DOHH2 (cell line): ENCODE data around the gene HOXC11.
A peak's percentile ranks its signal among the peaks of the same experiment; 100 is the strongest.

ENCODE experiments used
- H3F3A ChIP-seq: fragments of 200-600 bp; sonication (generic), shearing (Covaris generic); 2 replicates; pipeline ENCODE4 v1.6.0; 2016; ENCODE audit warnings: antibody characterized with exemption, mild to moderate bottlenecking; ENCODE audit not compliant: control insufficient read depth, insufficient read depth
- H3K27ac ChIP-seq: fragments of 200-600 bp; sonication (generic); 2 replicates; pipeline ENCODE4 v1.5.1; 2014; ENCODE audit warnings: low read depth, mild to moderate bottlenecking, low read length, moderate library complexity
- H3K27me3 ChIP-seq: fragments of 200-600 bp; sonication (generic); 2 replicates; pipeline ENCODE4 v1.6.1; 2014; ENCODE audit warnings: mild to moderate bottlenecking, low read length, mixed read lengths; ENCODE audit not compliant: control insufficient read depth
- H3K36me3 ChIP-seq: fragments of 200-600 bp; sonication (generic); 2 replicates; pipeline ENCODE4 v1.6.1; 2014; ENCODE audit warnings: mild to moderate bottlenecking, low read length, moderate library complexity, mixed read lengths; ENCODE audit not compliant: control insufficient read depth
- H3K4me1 ChIP-seq: fragments of 200-600 bp; sonication (generic); 2 replicates; pipeline ENCODE4 v1.6.1; 2014; ENCODE audit warnings: mild to moderate bottlenecking, low read length, mixed read lengths; ENCODE audit not compliant: control insufficient read depth
- H3K4me2 ChIP-seq: fragments of 200-600 bp; sonication (generic); 2 replicates; pipeline ENCODE4 v1.6.0; 2014; ENCODE audit warnings: mild to moderate bottlenecking, low read length, moderate library complexity
- H3K4me3 ChIP-seq: fragments of 200-600 bp; sonication (generic); 2 replicates; pipeline ENCODE4 v1.5.1; 2014; ENCODE audit warnings: mild to moderate bottlenecking, low read length, mixed read lengths
- H3K79me2 ChIP-seq: fragments of 200-600 bp; sonication (generic); 2 replicates; pipeline ENCODE4 v1.6.1; 2014; ENCODE audit warnings: mild to moderate bottlenecking, low read length, mixed read lengths; ENCODE audit not compliant: control insufficient read depth
- H3K9me2 ChIP-seq: fragments of 200-600 bp; sonication (generic); replicated peaks from 2 replicates; pipeline ENCODE4 v1.6.1; 2014; ENCODE audit warnings: mild to moderate bottlenecking, low read length, mixed read lengths; ENCODE audit not compliant: control insufficient read depth
- H3K9me3 ChIP-seq: fragments of 200-600 bp; sonication (generic); 2 replicates; pipeline ENCODE4 v1.6.1; 2014; ENCODE audit warnings: antibody characterized with exemption, low read length, mixed read lengths; ENCODE audit not compliant: control insufficient read depth, insufficient read depth
- H4K20me1 ChIP-seq: fragments of 200-600 bp; sonication (generic); 2 replicates; pipeline ENCODE4 v1.6.0; 2014; ENCODE audit warnings: low read depth, mild to moderate bottlenecking, antibody characterized with exemption, low read length, moderate library complexity; ENCODE audit not compliant: control insufficient read depth, insufficient read depth
- EZH2phosphoT487 ChIP-seq: fragments of 200-600 bp; sonication (generic); IDR thresholded peaks from 2 replicates; pipeline ENCODE4 v1.6.1; 2017; ENCODE audit warnings: borderline replicate concordance, mild to moderate bottlenecking, antibody characterized with exemption, low read length, moderate library complexity, mixed read lengths
- TF ChIP-seq, protein P1 (sequence below): fragments of 200-600 bp; sonication (generic); IDR thresholded peaks from one replicate; pipeline ENCODE4 v1.5.1; 2014; ENCODE audit warnings: antibody characterized with exemption, mild to moderate bottlenecking, low read depth, low read length; ENCODE audit not compliant: poor library complexity, severe bottlenecking

The HOXC11 gene

DNA sequence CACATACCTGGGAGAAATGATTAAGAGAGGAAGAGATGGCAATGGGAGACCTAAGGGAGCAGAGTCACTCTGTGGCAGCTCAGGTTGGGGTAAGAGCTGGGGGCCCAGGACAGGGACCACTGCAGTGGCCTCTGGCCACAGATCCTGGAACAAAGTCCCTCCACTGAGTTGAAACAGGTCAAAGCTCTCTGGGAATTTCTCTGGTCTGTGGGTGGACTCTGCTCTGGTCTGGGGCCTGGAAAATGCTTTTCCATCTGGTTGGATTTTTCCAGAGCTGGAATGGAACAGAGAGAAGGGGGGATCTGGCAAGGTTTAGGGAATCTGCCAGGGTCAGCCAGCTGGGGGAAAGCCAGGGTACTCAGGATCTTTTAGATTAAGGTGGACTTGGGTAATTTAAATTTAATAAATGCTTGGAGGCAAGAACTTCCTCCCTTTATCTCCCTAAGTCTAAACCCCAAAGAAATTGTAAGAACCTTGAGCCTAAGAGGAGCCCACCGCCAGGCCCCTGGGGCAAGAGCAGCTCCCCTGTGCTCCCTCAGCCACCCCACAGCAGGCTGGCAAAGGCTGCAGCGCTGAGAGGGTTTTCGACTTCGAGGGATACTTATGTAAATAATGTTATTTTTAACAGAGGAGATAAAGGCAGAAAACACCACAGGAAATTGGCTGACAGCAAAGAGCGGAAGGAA, 15.8 kb downstream of the HOXC11 start:
- H3K9me2 ChIP-seq: no peaks in the 10 kb centered on the region
- H3K4me2 ChIP-seq: peak overlapping the region; percentile 63
- 0 out of 2 replicates have a peak, but pooled peaks cover 2% of the 10 kb centered on the region for H3F3A ChIP-seq
- peak overlapping the region; percentile 21; the same call in 1 of the 2 replicates for H3K4me3 ChIP-seq
- no peaks in the 10 kb centered on the region for H3K36me3 ChIP-seq
- H3K27ac ChIP-seq: no peak overlapping the region
- no peaks in the 10 kb centered on the region for H3K79me2 ChIP-seq
- H3K4me1 ChIP-seq: peaks cover 50% of the 10 kb centered on the region
- H3K9me3 ChIP-seq: no peaks in the 10 kb centered on the region
- peaks cover 92% of the 10 kb centered on the region for H3K27me3 ChIP-seq
- H4K20me1 ChIP-seq: peaks cover 6% of the 10 kb centered on the region; the same call in 1 of the 2 replicates
- TF ChIP-seq, protein P1, sequence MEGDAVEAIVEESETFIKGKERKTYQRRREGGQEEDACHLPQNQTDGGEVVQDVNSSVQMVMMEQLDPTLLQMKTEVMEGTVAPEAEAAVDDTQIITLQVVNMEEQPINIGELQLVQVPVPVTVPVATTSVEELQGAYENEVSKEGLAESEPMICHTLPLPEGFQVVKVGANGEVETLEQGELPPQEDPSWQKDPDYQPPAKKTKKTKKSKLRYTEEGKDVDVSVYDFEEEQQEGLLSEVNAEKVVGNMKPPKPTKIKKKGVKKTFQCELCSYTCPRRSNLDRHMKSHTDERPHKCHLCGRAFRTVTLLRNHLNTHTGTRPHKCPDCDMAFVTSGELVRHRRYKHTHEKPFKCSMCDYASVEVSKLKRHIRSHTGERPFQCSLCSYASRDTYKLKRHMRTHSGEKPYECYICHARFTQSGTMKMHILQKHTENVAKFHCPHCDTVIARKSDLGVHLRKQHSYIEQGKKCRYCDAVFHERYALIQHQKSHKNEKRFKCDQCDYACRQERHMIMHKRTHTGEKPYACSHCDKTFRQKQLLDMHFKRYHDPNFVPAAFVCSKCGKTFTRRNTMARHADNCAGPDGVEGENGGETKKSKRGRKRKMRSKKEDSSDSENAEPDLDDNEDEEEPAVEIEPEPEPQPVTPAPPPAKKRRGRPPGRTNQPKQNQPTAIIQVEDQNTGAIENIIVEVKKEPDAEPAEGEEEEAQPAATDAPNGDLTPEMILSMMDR: no peak
- TF ChIP-seq EZH2phosphoT487: no peak

DNA sequence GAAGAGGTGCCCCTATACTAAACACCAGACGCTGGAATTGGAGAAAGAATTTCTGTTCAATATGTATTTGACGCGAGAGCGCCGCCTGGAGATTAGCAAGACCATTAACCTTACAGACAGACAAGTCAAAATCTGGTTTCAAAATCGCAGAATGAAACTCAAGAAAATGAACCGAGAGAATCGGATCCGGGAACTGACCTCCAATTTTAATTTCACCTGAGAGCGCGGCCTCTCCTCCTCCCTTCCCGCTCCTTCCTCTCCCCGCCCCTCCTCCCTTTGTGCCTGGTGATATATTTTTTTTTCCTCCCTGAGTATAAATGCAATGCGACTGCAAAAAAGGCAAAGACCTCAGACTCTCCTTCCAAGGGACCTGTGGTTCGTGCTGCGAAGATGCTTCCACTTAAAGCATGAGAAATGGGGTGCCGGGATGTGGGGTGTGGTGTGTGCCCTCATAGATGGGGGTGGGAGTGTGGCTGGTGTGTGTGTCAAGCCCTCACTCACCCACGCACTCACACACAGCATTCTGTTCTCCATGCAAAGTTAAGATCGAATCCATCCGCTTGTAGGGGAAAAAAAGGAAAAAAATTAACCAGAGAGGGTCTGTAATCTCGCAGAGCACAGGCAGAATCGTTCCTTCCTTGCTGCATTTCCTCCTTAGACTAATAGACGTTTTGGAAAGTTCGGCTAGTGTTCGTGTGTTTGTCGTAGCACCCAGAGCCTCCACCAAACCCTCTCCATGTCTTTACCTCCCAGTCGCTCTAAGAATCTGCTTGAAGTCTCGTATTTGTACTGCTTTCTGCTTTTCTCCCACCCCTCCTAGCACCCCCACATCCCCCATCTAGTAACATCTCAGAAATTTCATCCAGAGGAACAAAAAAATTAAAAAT, 16.5 kb downstream of the HOXC11 start:
- Histone ChIP-seq H3K36me3 (no peaks in the 10 kb centered on the region), H3K27me3 (peaks cover 93% of the 10 kb centered on the region), H3K27ac (no peak overlapping the region), H3F3A (0 out of 2 replicates have a peak, but pooled peaks cover 2% of the 10 kb centered on the region), H3K9me3 (no peaks in the 10 kb centered on the region), H3K4me3 (peak overlapping the region; percentile 40), H4K20me1 (peaks cover 6% of the 10 kb centered on the region; the same call in 1 of the 2 replicates), H3K4me2 (peak overlapping the region; percentile 63), H3K79me2 (no peaks in the 10 kb centered on the region), H3K9me2 (no peaks in the 10 kb centered on the region), H3K4me1 (peaks cover 42% of the 10 kb centered on the region)
- TF ChIP-seq, protein P1: peak; percentile 71
- TF ChIP-seq EZH2phosphoT487: peak; percentile 80; the same call in 1 of the 2 replicates

DNA sequence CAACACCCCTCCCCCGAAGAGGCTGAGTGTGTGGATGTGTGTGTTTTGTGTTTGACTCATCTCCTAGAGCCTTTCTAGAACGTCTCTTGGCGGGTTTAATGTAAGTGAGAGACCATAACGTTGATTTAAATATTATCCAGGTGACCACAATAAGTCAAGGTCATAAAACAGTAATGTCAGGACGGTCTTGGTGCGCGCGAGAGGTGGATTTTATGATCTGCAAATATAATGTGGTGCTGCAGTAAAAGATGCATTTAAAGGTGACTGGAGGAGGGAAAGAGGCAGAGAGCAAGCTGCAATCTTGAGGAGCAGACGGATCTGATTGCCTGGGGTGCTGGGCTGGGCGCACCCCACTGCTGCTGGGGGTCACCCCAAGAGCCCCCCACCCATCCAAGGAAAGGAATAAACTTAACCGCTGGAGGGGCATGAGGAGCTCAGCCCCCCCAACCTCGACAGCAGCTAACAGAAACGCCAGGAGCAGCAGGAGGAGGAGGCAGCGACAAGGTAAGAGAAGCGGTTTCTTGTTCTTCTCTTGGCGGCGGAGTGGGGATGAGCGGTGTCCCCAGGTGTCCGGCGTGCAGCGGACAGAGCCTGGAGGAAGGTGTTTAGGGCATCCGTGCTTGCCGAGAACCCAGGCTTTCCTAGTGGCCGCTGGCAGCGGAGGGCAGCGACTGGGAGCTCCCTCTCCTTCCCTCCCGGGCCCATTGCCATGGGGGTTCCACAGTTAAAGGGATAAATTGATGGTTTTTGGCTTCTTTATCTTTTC, 17.6 kb downstream of the HOXC11 start:
- H3K4me1 ChIP-seq: peaks cover 42% of the 10 kb centered on the region
- no peaks in the 10 kb centered on the region for H3K79me2 ChIP-seq
- no peaks in the 10 kb centered on the region for H3K9me3 ChIP-seq
- H4K20me1 ChIP-seq: peaks cover 6% of the 10 kb centered on the region; the same call in 1 of the 2 replicates
- peaks cover 98% of the 10 kb centered on the region for H3K27me3 ChIP-seq
- no peak overlapping the region for H3K4me3 ChIP-seq
- TF ChIP-seq, protein P1: no peak
- TF ChIP-seq EZH2phosphoT487: no peak
- H3K9me2 ChIP-seq: no peaks in the 10 kb centered on the region
- no peak overlapping the region for H3K27ac ChIP-seq
- H3F3A ChIP-seq: 0 out of 2 replicates have a peak, but pooled peaks cover 2% of the 10 kb centered on the region
- no peaks in the 10 kb centered on the region for H3K36me3 ChIP-seq
- no peak overlapping the region for H3K4me2 ChIP-seq
